HCT116 (cell line): ENCODE data around the gene RYR2. TPM values are rescaled to one million over a fixed set of nuclear protein-coding genes. Genes with fewer than 3 reads are reported as not detected.

Experiments
- ATAC-seq: fragments of 200-7000 bp; cut with Tn5 transposase; 2 replicates; pipeline ENCODE4 v1.9.1; 2020; ENCODE audit warnings: mild to moderate bottlenecking, moderate library complexity
- BruUV-seq: library from RNA; stranded (reverse); fragments of 400-500 nt; replicated peaks from 2 replicates; lab custom pipeline; 2021; lab: Mats Ljungman, UMichigan
- CTCF ChIA-PET: fragments of 300-600 bp; sonication (Branson Sonifier 250); formaldehyde crosslinking; loops from one replicate; lab custom pipeline; 2021; ENCODE audit warnings: antibody characterized with exemption; lab: Charles Lee
- POLR2A ChIA-PET: fragments of 300-600, 350-600 bp; sonication (Branson Sonifier 250); formaldehyde crosslinking; loops from one replicate; lab custom pipeline; 2021; ENCODE audit warnings: antibody characterized with exemption; lab: Charles Lee
- RAD21 ChIA-PET, 2 experiments: fragments of 300-600 bp; sonication (Branson Sonifier 250); formaldehyde crosslinking; loops; one replicate each; lab custom pipeline; 2023; ENCODE audit warnings: low total read pairs in 2 of 2; ENCODE audit not compliant: uncharacterized antibody in 2 of 2, unreplicated experiment in 2 of 2, low non-redundant PET in 1 of 2; lab: Charles Lee
- DNase-seq: peaks from one replicate; pipeline ENCODE4 v3.0.0-alpha.2; 2010; ENCODE audit warnings: low read depth, low spot score
- H2AFZ ChIP-seq: fragments of 200-600 bp; shearing (Covaris generic), sonication (generic); 2 replicates; pipeline ENCODE4 v1.6.1; 2017; ENCODE audit warnings: low read depth, mixed run types, mixed read lengths, antibody characterized with exemption, low read length; ENCODE audit not compliant: poor library complexity, severe bottlenecking
- H3K27ac ChIP-seq: 2 replicates; pipeline ENCODE4 v1.5.1; 2012; ENCODE audit warnings: low read depth, low read length
- H3K27me3 ChIP-seq: fragments of 200-600 bp; sonication (generic); 2 replicates; pipeline ENCODE4 v1.6.1; 2016; ENCODE audit warnings: mixed run types, low read length, mixed read lengths; ENCODE audit not compliant: insufficient read depth
- H3K36me3 ChIP-seq, 2 experiments: fragments of 200-500 bp in 1 of 2; fragments of 200-600 bp in 1 of 2; sonication (Bioruptor generic) in 1 of 2; sonication (generic) in 1 of 2; 2 replicates each; pipeline versions ENCODE4 v1.5.1 to v1.6.1; 2014 to 2016; ENCODE audit warnings: low read length in 2 of 2, inconsistent platforms in 1 of 2, mixed read lengths in 1 of 2, mixed run types in 1 of 2; ENCODE audit not compliant: insufficient read depth in 2 of 2, control insufficient read depth in 1 of 2
- H3K4me1 ChIP-seq, 2 experiments: fragments of 200-600 bp in 1 of 2; sonication (generic) in 1 of 2; 2 replicates each; pipeline versions ENCODE4 v1.5.1 to v1.6.1; 2012 to 2017; ENCODE audit warnings: low read length in 2 of 2, inconsistent platforms in 1 of 2, mild to moderate bottlenecking in 1 of 2, mixed read lengths in 1 of 2, mixed run types in 1 of 2, moderate library complexity in 1 of 2; ENCODE audit not compliant: insufficient read depth in 2 of 2, control insufficient read depth in 1 of 2
- H3K4me2 ChIP-seq: fragments of 200-600 bp; sonication (generic); 2 replicates; pipeline ENCODE4 v1.6.1; 2017; ENCODE audit warnings: mixed run types, low read length, mixed read lengths
- H3K4me3 ChIP-seq, 2 experiments: fragments of 200-600 bp in 1 of 2; sonication (generic) in 1 of 2; replicated peaks in 1 of 2; 2 replicates each; pipeline ENCODE4 v1.5.1; 2011 to 2016; ENCODE audit warnings: low read length in 2 of 2, control low read depth in 1 of 2, low read depth in 1 of 2, mild to moderate bottlenecking in 1 of 2, mixed read lengths in 1 of 2, mixed run types in 1 of 2
- H3K79me2 ChIP-seq: fragments of 200-600 bp; sonication (generic); 2 replicates; pipeline ENCODE4 v1.6.1; 2017; ENCODE audit warnings: mild to moderate bottlenecking, mixed run types, low read length, moderate library complexity, mixed read lengths; ENCODE audit not compliant: insufficient read depth
- H3K9ac ChIP-seq: fragments of 200-600 bp; sonication (generic); 2 replicates; pipeline ENCODE4 v1.6.1; 2016; ENCODE audit warnings: low read length, mixed read lengths
- H3K9me2 ChIP-seq: fragments of 200-600 bp; sonication (generic), shearing (Covaris generic); 2 replicates; pipeline ENCODE4 v1.6.1; 2017; ENCODE audit warnings: mixed run types, mild to moderate bottlenecking, moderate library complexity; ENCODE audit not compliant: insufficient read depth
- H3K9me3 ChIP-seq, 2 experiments: fragments of 200-500 bp in 1 of 2; fragments of 200-600 bp in 1 of 2; sonication (Bioruptor generic) in 1 of 2; sonication (generic) in 1 of 2; 2 replicates each; pipeline ENCODE4 v1.6.1; 2014 to 2017; ENCODE audit warnings: low read length in 2 of 2, mixed read lengths in 2 of 2, inconsistent platforms in 1 of 2, low read depth in 1 of 2, mild to moderate bottlenecking in 1 of 2, mixed run types in 1 of 2, moderate library complexity in 1 of 2; ENCODE audit not compliant: control insufficient read depth in 1 of 2, insufficient read depth in 1 of 2
- H4K20me1 ChIP-seq: fragments of 200-600 bp; sonication (generic), shearing (Covaris generic); 2 replicates; pipeline ENCODE4 v1.6.1; 2017; ENCODE audit warnings: mixed run types, mild to moderate bottlenecking, moderate library complexity; ENCODE audit not compliant: insufficient read depth
- ATF3 ChIP-seq: IDR thresholded peaks from 2 replicates; pipeline ENCODE4 v1.6.1; 2012
- CBX3 ChIP-seq: IDR thresholded peaks from 2 replicates; pipeline ENCODE4 v1.6.1; 2012; ENCODE audit warnings: low read depth
- CEBPB ChIP-seq: IDR thresholded peaks from 2 replicates; pipeline ENCODE4 v1.6.1; 2012; ENCODE audit warnings: low read depth
- CTCF ChIP-seq, 3 experiments: fragments of 200-600 bp in 1 of 3; sonication (generic) in 1 of 3; IDR thresholded peaks in 2 of 3; conservative IDR thresholded peaks in 1 of 3; 2 replicates each; pipeline ENCODE4 v1.5.1; 2012 to 2017; ENCODE audit warnings: low read depth in 2 of 3, low read length in 2 of 3, antibody characterized with exemption in 1 of 3, borderline replicate concordance in 1 of 3, control low read depth in 1 of 3, mild to moderate bottlenecking in 1 of 3, mixed read lengths in 1 of 3, mixed run types in 1 of 3, moderate library complexity in 1 of 3; ENCODE audit not compliant: insufficient read depth in 1 of 3
- EGR1 ChIP-seq: IDR thresholded peaks from 2 replicates; pipeline ENCODE4 v1.6.1; 2012; ENCODE audit warnings: low read depth
- ELF1 ChIP-seq: IDR thresholded peaks from 2 replicates; pipeline ENCODE4 v1.6.1; 2012; ENCODE audit warnings: low read depth, borderline replicate concordance
- EZH2 ChIP-seq: fragments of 200-600 bp; sonication (generic); IDR thresholded peaks from 2 replicates; pipeline ENCODE4 v1.6.1; 2017; ENCODE audit warnings: antibody characterized with exemption, mixed run types
- JUND ChIP-seq: IDR thresholded peaks from 2 replicates; pipeline ENCODE4 v1.6.1; 2012
- POLR2AphosphoS5 ChIP-seq: IDR thresholded peaks from 2 replicates; pipeline ENCODE4 v1.6.1; 2011; ENCODE audit warnings: mild to moderate bottlenecking, low read depth, low read length, moderate library complexity
- RAD21 ChIP-seq: IDR thresholded peaks from 2 replicates; pipeline ENCODE4 v1.6.1; 2012; ENCODE audit warnings: low read depth, mild to moderate bottlenecking
- TCF7L2 ChIP-seq: IDR thresholded peaks from 2 replicates; pipeline ENCODE4 v1.7.0; 2011; ENCODE audit warnings: borderline replicate concordance, inconsistent platforms; ENCODE audit not compliant: insufficient read depth, insufficient read length; ENCODE audit errors: extremely low read depth
- YY1 ChIP-seq: IDR thresholded peaks from 2 replicates; pipeline ENCODE4 v1.6.1; 2011; ENCODE audit warnings: low read length, low read depth, moderate library complexity, mild to moderate bottlenecking; ENCODE audit not compliant: insufficient replicate concordance; ENCODE audit errors: extremely low read depth
- ZBTB33 ChIP-seq: IDR thresholded peaks from 2 replicates; pipeline ENCODE4 v1.6.1; 2011; ENCODE audit warnings: mild to moderate bottlenecking, low read length, moderate library complexity; ENCODE audit not compliant: insufficient replicate concordance; ENCODE audit errors: extremely low read depth
- ZFX ChIP-seq: fragments of 450-650 bp; IDR thresholded peaks from 2 replicates; pipeline ENCODE4 v1.6.1; 2017
- intact Hi-C: fragments of 100-400 bp; cut with micrococcal nuclease; formaldehyde crosslinking; loops from 2 replicates; pipeline ENCODE4 v1.10.0; 2022
- total RNA-seq: library from RNA; stranded (reverse); gene quantifications from one replicate; pipeline ENCODE4 v1.2.1, GENCODE V29; 2021; ENCODE audit not compliant: unreplicated experiment

Gene RYR2
- total RNA-seq, 1 experiment from 2014 or later, result 0.02 TPM

GRCh38 chr1:237685551-237685950 lies 643.6 kb downstream of the RYR2 start:
- ChIA-PET POLR2A (no interaction called here), RAD21 (no interaction called here), CTCF (no interaction called here)
- H3K79me2 ChIP-seq, result no peaks in the 10 kb centered on the region
- ATAC-seq (no peak), DNase-seq (no peak)
- no peaks in the 10 kb centered on the region for H3K9me2 ChIP-seq
- intact Hi-C loops, result no loop called here
- H3K4me3 ChIP-seq, result no peak overlapping the region
- H2AFZ ChIP-seq, result no peak overlapping the region
- no TSS peak for BruUV-seq
- no peaks in the 10 kb centered on the region for H3K4me1 ChIP-seq
- H3K36me3 ChIP-seq, result no peaks in the 10 kb centered on the region
- H3K9me3 ChIP-seq, result peaks cover 8 to 28% of the 10 kb centered on the region in 2 experiments; a peak in 2 of 4 replicates
- H3K27me3 ChIP-seq, result no peaks in the 10 kb centered on the region
- H3K4me2 ChIP-seq, result no peak overlapping the region
- H3K9ac ChIP-seq, result no peak overlapping the region
- no peak overlapping the region for H3K27ac ChIP-seq
- H4K20me1 ChIP-seq, result no peaks in the 10 kb centered on the region
- TF ChIP-seq YY1 (no peak), ELF1 (no peak), JUND (no peak), RAD21 (no peak), CTCF (IDR thresholded peaks at IDR 0.05 in 2 of 3, conservative IDR thresholded peaks at IDR 0.05 in 1 of 3; ENCODE audit: borderline replicate concordance in 1 of 3, insufficient read depth in 1 of 3, low read depth in 2 of 3, low read length in 2 of 3) (no peak), TCF7L2 (no peak), EGR1 (no peak), CEBPB (no peak), ZFX (no peak), CBX3 (no peak), EZH2 (no peak), ATF3 (no peak), POLR2AphosphoS5 (no peak), ZBTB33 (no peak)
